ENCODE measurements around the gene CIRBP.

Gene CIRBP

GRCh38 chr19:1280636-1281568 lies 11.8 kb downstream of the CIRBP start:
- DNase-seq (ENCODE audit: low spot score), result no peak

GRCh38 chr19:1281569-1282287 lies 12.6 kb downstream of the CIRBP start:
- no peak for DNase-seq (ENCODE audit: low spot score)

GRCh38 chr19:1282588-1283206 lies 13.6 kb downstream of the CIRBP start:
- DNase-seq (ENCODE audit: low spot score), result no peak

- no peak for DNase-seq (ENCODE audit: low spot score)
Observed at GRCh38 chr19:1283207-1283916, 14.2 kb downstream of the CIRBP start.

GRCh38 chr19:1283917-1284292 lies 14.8 kb downstream of the CIRBP start:
- no peak for DNase-seq (ENCODE audit: low spot score)

- DNase-seq (ENCODE audit: low spot score), result no peak
Observed at GRCh38 chr19:1284293-1284978, 15.3 kb downstream of the CIRBP start.

GRCh38 chr19:1284979-1285736 lies 16.0 kb downstream of the CIRBP start:
- DNase-seq (ENCODE audit: low spot score), result no peak

GRCh38 chr19:1285737-1286360 lies 16.7 kb downstream of the CIRBP start, which contains the start of gene EFNA2:
EFNA2 (plus strand) TSS chr19:1285873; CDS start chr19:1286169, 296 bp downstream.
- DNase-seq (ENCODE audit: low spot score), result peak; percentile 83

GRCh38 chr19:1286487-1287353 lies 17.6 kb downstream of the CIRBP start:
- DNase-seq (ENCODE audit: low spot score), result no peak

GRCh38 chr19:1287354-1288225 lies 18.5 kb downstream of the CIRBP start:
- no peak for DNase-seq (ENCODE audit: low spot score)

GRCh38 chr19:1288226-1288612 lies 19.1 kb downstream of the CIRBP start:
- DNase-seq (ENCODE audit: low spot score), result no peak

GRCh38 chr19:1288833-1289685 lies 19.9 kb downstream of the CIRBP start:
- DNase-seq (ENCODE audit: low spot score), result no peak

- DNase-seq (ENCODE audit: low spot score), result no peak
Observed at GRCh38 chr19:1289686-1290025, 20.5 kb downstream of the CIRBP start.

GRCh38 chr19:1290196-1290702 lies 21.1 kb downstream of the CIRBP start:
- no peak for DNase-seq (ENCODE audit: low spot score)

GRCh38 chr19:1290703-1291651 lies 21.8 kb downstream of the CIRBP start:
- no peak for DNase-seq (ENCODE audit: low spot score)

All from D341Med (cell line).